Measurements from ENCODE around the gene NHP2.

GRCh38 chr5:178111925-178112324 is 41.8 kb downstream of the NHP2 start:
- no peak for TF ChIP-seq CTCF (IDR thresholded peaks at IDR 0.05; ENCODE audit: insufficient read depth, low read depth, low read length)
- no peak for TF ChIP-seq EZH2 (IDR thresholded peaks at IDR 0.05; ENCODE audit: insufficient read depth, low read length)
